NCI-H128 (cell line): ENCODE measurements around the gene DCAF4.

ENCODE experiments used
- DNase-seq: peaks from one replicate; lab custom pipeline; 2025; ENCODE audit not compliant: unreplicated experiment; lab: John Stamatoyannopoulos, UW

The DCAF4 gene

GRCh38 chr14:72894323-72894622 lies 32.0 kb upstream of the DCAF4 start:
- no peak for DNase-seq

- no peak for DNase-seq
These were observed 31.5 kb upstream of the DCAF4 start for GRCh38 chr14:72894623-72895378.

GRCh38 chr14:72898448-72898847 lies 27.8 kb upstream of the DCAF4 start:
- DNase-seq: no peak

GRCh38 chr14:72901361-72901760 lies 24.9 kb upstream of the DCAF4 start:
- DNase-seq: no peak

GRCh38 chr14:72902801-72903530 lies 23.3 kb upstream of the DCAF4 start:
- no peak for DNase-seq

GRCh38 chr14:72903716-72904115 lies 22.5 kb upstream of the DCAF4 start:
- no peak for DNase-seq

GRCh38 chr14:72904218-72904617 lies 22.0 kb upstream of the DCAF4 start:
- DNase-seq: no peak

GRCh38 chr14:72904840-72905561 lies 21.3 kb upstream of the DCAF4 start:
- peak; percentile 50 for DNase-seq

GRCh38 chr14:72906316-72906715 lies 19.9 kb upstream of the DCAF4 start:
- no peak for DNase-seq

GRCh38 chr14:72906879-72907278 lies 19.4 kb upstream of the DCAF4 start:
- DNase-seq: no peak

- no peak for DNase-seq
These were observed 18.4 kb upstream of the DCAF4 start for GRCh38 chr14:72907886-72908285.

GRCh38 chr14:72909163-72909562 lies 17.1 kb upstream of the DCAF4 start:
- no peak for DNase-seq

- no peak for DNase-seq
These were observed 12.5 kb upstream of the DCAF4 start for GRCh38 chr14:72913809-72914208.

GRCh38 chr14:72916174-72916573 lies 10.1 kb upstream of the DCAF4 start:
- no peak for DNase-seq

- no peak for DNase-seq
These were observed 9.0 kb upstream of the DCAF4 start for GRCh38 chr14:72917094-72917802.

GRCh38 chr14:72920008-72920407 lies 6.3 kb upstream of the DCAF4 start:
- no peak for DNase-seq

GRCh38 chr14:72921396-72921795 lies 4.9 kb upstream of the DCAF4 start:
- no peak for DNase-seq

- DNase-seq: no peak
These were observed 1.9 kb upstream of the DCAF4 start for GRCh38 chr14:72924337-72924736.

- no peak for DNase-seq
These were observed 999 bp upstream of the DCAF4 start for GRCh38 chr14:72925171-72925759.

GRCh38 chr14:72925815-72926291 lies 411 bp upstream of the DCAF4 start:
- DNase-seq: no peak

- no peak for DNase-seq
These were observed 2.6 kb downstream of the DCAF4 start for GRCh38 chr14:72928872-72929271.
